GM23248 (cell line): ENCODE data around the gene MINDY3. TPM values are rescaled to one million over a fixed set of nuclear protein-coding genes. Genes with fewer than 3 reads are reported as not detected.

Experiments
- DNase-seq: peaks from one replicate; pipeline ENCODE4 v3.0.0-alpha.2; 2015
- H2AFZ ChIP-seq: fragments of 200-600 bp; sonication (generic); 2 replicates; pipeline ENCODE4 v1.6.1; 2016; ENCODE audit warnings: antibody characterized with exemption
- H3F3A ChIP-seq: fragments of 200-600 bp; sonication (generic); 2 replicates; pipeline ENCODE4 v1.6.1; 2016; ENCODE audit warnings: mild to moderate bottlenecking, antibody characterized with exemption, mixed run types; ENCODE audit not compliant: insufficient read depth
- H3K27ac ChIP-seq: fragments of 200-600 bp; sonication (generic); 2 replicates; pipeline ENCODE4 v1.5.1; 2016; ENCODE audit warnings: mild to moderate bottlenecking
- H3K27me3 ChIP-seq: fragments of 200-600 bp; sonication (generic); replicated peaks from 2 replicates; pipeline ENCODE4 v1.6.1; 2016; ENCODE audit warnings: mild to moderate bottlenecking; ENCODE audit not compliant: insufficient read depth
- H3K36me3 ChIP-seq: fragments of 200-600 bp; sonication (generic); 2 replicates; pipeline ENCODE4 v1.6.1; 2016; ENCODE audit warnings: low read depth, mild to moderate bottlenecking
- H3K4me1 ChIP-seq: fragments of 200-600 bp; sonication (generic); 2 replicates; pipeline ENCODE4 v1.6.1; 2016; ENCODE audit warnings: mild to moderate bottlenecking; ENCODE audit not compliant: insufficient read depth
- H3K4me2 ChIP-seq: fragments of 200-600 bp; sonication (generic); one replicate; pipeline ENCODE4 v1.6.1; 2016; ENCODE audit warnings: mild to moderate bottlenecking; ENCODE audit not compliant: unreplicated experiment
- H3K4me3 ChIP-seq: fragments of 200-600 bp; sonication (generic); 2 replicates; pipeline ENCODE4 v1.5.1; 2016; ENCODE audit warnings: mild to moderate bottlenecking
- H3K79me2 ChIP-seq: fragments of 200-600 bp; sonication (generic); 2 replicates; pipeline ENCODE4 v1.6.1; 2016; ENCODE audit warnings: mild to moderate bottlenecking; ENCODE audit not compliant: insufficient read depth
- H3K9ac ChIP-seq: fragments of 200-600 bp; sonication (generic); 2 replicates; pipeline ENCODE4 v1.6.1; 2016; ENCODE audit warnings: mild to moderate bottlenecking
- H3K9me2 ChIP-seq: fragments of 200-600 bp; sonication (generic); 2 replicates; pipeline ENCODE4 v1.6.1; 2016; ENCODE audit warnings: mixed run types, mild to moderate bottlenecking, moderate library complexity; ENCODE audit not compliant: insufficient read depth
- H3K9me3 ChIP-seq: fragments of 200-600 bp; sonication (generic); one replicate; pipeline ENCODE4 v1.6.1; 2017; ENCODE audit warnings: low read depth
- H4K20me1 ChIP-seq: fragments of 200-600 bp; sonication (generic); 2 replicates; pipeline ENCODE4 v1.6.0; 2016; ENCODE audit not compliant: insufficient read depth
- EZH2 ChIP-seq: fragments of 200-600 bp; sonication (generic); IDR thresholded peaks from 2 replicates; pipeline ENCODE4 v1.6.1; 2018; ENCODE audit warnings: antibody characterized with exemption, mild to moderate bottlenecking; ENCODE audit not compliant: insufficient read depth, poor library complexity, severe bottlenecking
- EZH2phosphoT487 ChIP-seq: fragments of 200-600 bp; sonication (generic); IDR thresholded peaks from 2 replicates; pipeline ENCODE4 v1.6.1; 2018; ENCODE audit warnings: antibody characterized with exemption, moderate library complexity, mild to moderate bottlenecking, low read depth; ENCODE audit not compliant: insufficient read depth
- WGBS, 2 experiments: methylation state at CpG; one replicate each; pipeline ENCODE4 v1.1.6; 2015 to 2017; ENCODE audit warnings: low lambda C conversion rate in 2 of 2, low coverage in 1 of 2; ENCODE audit errors: missing lambda C conversion rate in 2 of 2; 5-methylcytosine and 5-hydroxymethylcytosine counted together
- in situ Hi-C: fragments of 300-500 bp; cut with MboI; formaldehyde crosslinking; loops from 2 replicates; pipeline ENCODE4 v1.15.0; 2020
- polyA plus RNA-seq: library from polyadenylated mRNA; unstranded; fragments of >200 nt; fragmentation: Nextera tagmentation; extraction: Ambion mirVana; gene quantifications from 2 replicates; pipeline ENCODE4 v1.2.1, GENCODE V29; 2016
- total RNA-seq: library from RNA; depleted of rRNA; stranded (reverse); fragments of >200 nt; shearing (Covaris generic); gene quantifications from 2 replicates; pipeline ENCODE4 v1.2.3, GENCODE V29; 2014; rRNA removed

The MINDY3 gene
- total RNA-seq (38.2 and 43.1 TPM in 2 replicates), polyA plus RNA-seq (35.7 and 37.2 TPM in 2 replicates)

DNA sequence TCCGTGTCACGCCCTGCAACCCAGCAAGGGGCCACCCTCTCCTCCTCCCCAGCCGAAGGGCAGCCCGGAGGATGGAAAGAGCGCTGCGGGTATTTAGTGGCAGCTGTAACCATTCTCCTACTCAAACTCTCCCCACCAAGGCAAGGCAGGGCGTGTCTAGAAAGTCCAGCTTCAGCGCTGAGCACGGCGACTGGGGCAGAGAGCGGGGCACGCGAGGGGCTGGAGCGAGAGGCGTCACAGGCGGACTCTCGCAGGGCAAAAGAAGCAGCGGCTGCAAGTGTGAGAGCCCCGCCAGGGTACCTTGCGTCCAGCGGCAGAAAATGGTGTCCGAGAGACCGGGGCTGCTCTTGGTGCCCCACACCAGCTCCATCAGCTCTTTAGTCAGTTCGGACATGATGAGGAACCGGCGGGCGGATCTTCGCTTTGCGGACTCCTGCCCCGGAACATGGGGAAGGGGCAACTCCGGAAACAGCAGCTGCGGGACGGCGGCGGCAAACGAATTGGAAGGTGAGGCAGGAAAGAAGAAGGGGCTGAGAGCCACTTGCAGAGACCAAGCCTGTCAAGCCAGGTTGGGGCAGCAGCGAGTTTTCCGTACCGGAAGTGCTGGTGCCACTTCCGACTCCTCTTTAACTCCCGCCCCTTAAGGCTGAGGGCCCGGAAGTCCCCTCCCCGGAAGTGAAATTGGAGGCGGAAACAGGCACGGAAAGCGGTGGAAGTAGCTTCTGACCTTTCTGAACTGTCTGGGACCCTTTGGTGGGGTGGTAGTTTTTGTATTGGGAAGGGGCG is at the start of gene MINDY3:
Gene MINDY3, minus strand, starts transcription at position 602 of the 786 bp plus-strand sequence. Its CDS starts 208 bp downstream, at position 394.
- H3K9ac ChIP-seq: peak within 1 kb of the TSS; percentile 80
- H3K9me3 ChIP-seq: no peaks in the 10 kb centered on the region
- H4K20me1 ChIP-seq: no peaks in the 10 kb centered on the region
- H3K27me3 ChIP-seq: no peaks in the 10 kb centered on the region
- TF ChIP-seq EZH2phosphoT487 (no peak), EZH2 (no peak)
- peak; percentile 87 for DNase-seq
- in situ Hi-C loops: no loop called here
- H3K4me1 ChIP-seq: peaks cover 33% of the 10 kb centered on the region
- peak within 1 kb of the TSS; percentile 63 for H3K27ac ChIP-seq
- H3K4me2 ChIP-seq: peak within 1 kb of the TSS; percentile 88
- H3K9me2 ChIP-seq: no peaks in the 10 kb centered on the region
- peaks cover 50% of the 10 kb centered on the region for H3K79me2 ChIP-seq
- peak within 1 kb of the TSS; percentile 99 for H2AFZ ChIP-seq
- H3K4me3 ChIP-seq: peak within 1 kb of the TSS; percentile 97
- H3F3A ChIP-seq: no peaks in the 10 kb centered on the region
- 0 to 1% methylated on average over 47 of the region's 47 CpGs for WGBS, 2 experiments
- no peaks in the 10 kb centered on the region for H3K36me3 ChIP-seq

DNA sequence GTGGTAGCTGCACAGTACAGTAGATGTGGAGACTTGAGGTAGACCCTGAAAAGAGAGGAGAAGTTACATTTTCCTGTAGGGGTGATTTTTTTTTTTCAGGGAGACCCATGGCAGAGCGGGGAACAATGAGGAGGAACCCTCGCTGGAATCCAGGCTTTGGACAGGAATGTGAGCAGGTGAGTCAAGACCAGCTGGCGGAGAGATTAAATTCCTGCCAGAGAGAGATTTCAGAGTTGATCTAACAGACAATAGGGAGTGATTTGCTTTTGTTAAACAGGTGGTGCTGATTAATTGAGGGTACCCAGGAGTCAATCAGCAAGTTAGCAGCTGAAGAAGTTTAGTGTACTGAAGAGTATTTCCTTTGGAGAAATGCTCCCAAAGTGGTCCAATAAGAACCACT is 41.6 kb upstream of the MINDY3 start:
- TF ChIP-seq EZH2: no peak
- no peak for TF ChIP-seq EZH2phosphoT487
- Histone ChIP-seq H3K36me3 (no peaks in the 10 kb centered on the region), H3K4me3 (no peak overlapping the region), H4K20me1 (no peaks in the 10 kb centered on the region), H3K79me2 (no peaks in the 10 kb centered on the region), H2AFZ (no peak overlapping the region), H3K4me1 (peaks cover 6% of the 10 kb centered on the region; the same call in 1 of the 2 replicates), H3K27ac (no peak overlapping the region), H3K9ac (no peak overlapping the region), H3K9me2 (no peaks in the 10 kb centered on the region), H3K9me3 (no peaks in the 10 kb centered on the region), H3F3A (peaks cover 9% of the 10 kb centered on the region; the same call in 1 of the 2 replicates), H3K4me2 (no peak overlapping the region), H3K27me3 (no peaks in the 10 kb centered on the region)
- in situ Hi-C loops: no loop called here
- WGBS, 2 experiments: 47 to 53% methylated on average over 3 of the region's 3 CpGs
- no peak for DNase-seq

DNA sequence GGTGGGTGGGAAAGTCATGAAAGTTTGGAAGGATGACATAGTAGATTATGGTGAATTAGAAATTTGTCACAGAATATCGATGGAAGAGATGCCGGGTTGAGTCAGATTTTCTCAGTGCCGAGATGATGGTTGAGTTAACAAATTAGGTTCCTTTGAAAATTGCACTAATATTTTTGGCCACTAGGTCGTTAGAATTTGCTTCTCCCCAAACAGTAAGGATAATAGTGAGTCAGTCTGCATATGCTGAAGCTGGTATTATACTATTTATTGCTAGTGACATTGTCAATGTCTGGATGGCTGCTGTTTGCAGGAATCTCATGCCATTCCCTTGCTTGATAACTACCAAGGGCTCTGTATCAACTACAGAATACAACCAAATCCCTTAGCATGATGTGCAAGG is 37.7 kb upstream of the MINDY3 start:
- peaks cover 9% of the 10 kb centered on the region; the same call in 1 of the 2 replicates for H3F3A ChIP-seq
- H3K4me2 ChIP-seq: no peak overlapping the region
- in situ Hi-C loops: loop anchor here (25.0 kb wide), 2 partner anchors 889 to 1364 kb away; no protein-coding TSS in a partner anchor
- H3K4me3 ChIP-seq: no peak overlapping the region
- H4K20me1 ChIP-seq: no peaks in the 10 kb centered on the region
- no peak overlapping the region for H3K27ac ChIP-seq
- H3K4me1 ChIP-seq: peaks cover 6% of the 10 kb centered on the region; the same call in 1 of the 2 replicates
- peak; percentile 65 for DNase-seq
- H3K9me2 ChIP-seq: no peaks in the 10 kb centered on the region
- H3K9me3 ChIP-seq: no peaks in the 10 kb centered on the region
- WGBS, 2 experiments: 3 to 6% methylated on average over 4 of the region's 4 CpGs
- no peaks in the 10 kb centered on the region for H3K79me2 ChIP-seq
- H3K9ac ChIP-seq: no peak overlapping the region
- TF ChIP-seq EZH2phosphoT487: no peak
- TF ChIP-seq EZH2: no peak
- H2AFZ ChIP-seq: no peak overlapping the region
- no peaks in the 10 kb centered on the region for H3K27me3 ChIP-seq
- H3K36me3 ChIP-seq: no peaks in the 10 kb centered on the region

DNA sequence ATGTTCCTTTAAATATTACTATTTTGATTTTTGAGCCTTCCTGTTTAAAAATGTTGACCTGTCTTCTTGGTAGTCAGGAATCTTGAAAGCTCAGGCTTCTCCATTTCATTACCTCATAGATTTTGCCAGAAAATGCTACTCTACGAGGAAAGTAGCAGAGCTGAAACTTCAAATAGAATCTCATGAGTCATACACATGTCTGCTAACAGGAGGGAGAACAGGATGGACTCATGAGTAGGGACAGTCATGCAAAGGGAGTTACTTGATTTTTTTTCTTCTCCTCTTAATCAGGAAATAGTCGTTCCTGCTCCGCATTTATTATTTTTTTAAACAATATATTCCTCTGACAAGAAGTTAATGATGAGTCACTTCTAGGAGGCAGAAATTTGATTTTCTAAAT is 37.0 kb upstream of the MINDY3 start:
- Histone ChIP-seq H3K27me3 (peaks cover 4% of the 10 kb centered on the region; the same call in 1 of the 2 replicates), H2AFZ (no peak overlapping the region), H3K9me2 (no peaks in the 10 kb centered on the region), H3K4me1 (peaks cover 6% of the 10 kb centered on the region; the same call in 1 of the 2 replicates), H3F3A (peaks cover 9% of the 10 kb centered on the region; the same call in 1 of the 2 replicates), H3K4me3 (no peak overlapping the region), H3K4me2 (no peak overlapping the region), H3K36me3 (no peaks in the 10 kb centered on the region), H3K79me2 (no peaks in the 10 kb centered on the region), H4K20me1 (no peaks in the 10 kb centered on the region), H3K9me3 (no peaks in the 10 kb centered on the region), H3K9ac (no peak overlapping the region), H3K27ac (no peak overlapping the region)
- TF ChIP-seq EZH2 (no peak), EZH2phosphoT487 (no peak)
- in situ Hi-C loops: loop anchor here (25.0 kb wide), 2 partner anchors 890 to 1365 kb away; no protein-coding TSS in a partner anchor
- peak; percentile 79 for DNase-seq
- 1% methylated on average over 3 of the region's 3 CpGs for WGBS, 2 experiments
